Glomerular endothelial cell (primary cell): Measurements from ENCODE around the gene NKX3-2. TPM values are rescaled to one million over a fixed set of nuclear protein-coding genes. Genes with fewer than 3 reads are reported as not detected.

Experiments
- DNase-seq: peaks from one replicate; pipeline ENCODE4 v3.0.0-alpha.2; 2011; ENCODE audit warnings: low read depth, low spot score; ENCODE audit errors: extremely low read depth
- total RNA-seq: library from RNA; depleted of rRNA; stranded (reverse); fragments of >200 nt; gene quantifications from 2 replicates; pipeline ENCODE4 v1.2.3, GENCODE V29; 2015

The NKX3-2 gene
- total RNA-seq, 1 donor from 2014 or later, result not detected

DNA sequence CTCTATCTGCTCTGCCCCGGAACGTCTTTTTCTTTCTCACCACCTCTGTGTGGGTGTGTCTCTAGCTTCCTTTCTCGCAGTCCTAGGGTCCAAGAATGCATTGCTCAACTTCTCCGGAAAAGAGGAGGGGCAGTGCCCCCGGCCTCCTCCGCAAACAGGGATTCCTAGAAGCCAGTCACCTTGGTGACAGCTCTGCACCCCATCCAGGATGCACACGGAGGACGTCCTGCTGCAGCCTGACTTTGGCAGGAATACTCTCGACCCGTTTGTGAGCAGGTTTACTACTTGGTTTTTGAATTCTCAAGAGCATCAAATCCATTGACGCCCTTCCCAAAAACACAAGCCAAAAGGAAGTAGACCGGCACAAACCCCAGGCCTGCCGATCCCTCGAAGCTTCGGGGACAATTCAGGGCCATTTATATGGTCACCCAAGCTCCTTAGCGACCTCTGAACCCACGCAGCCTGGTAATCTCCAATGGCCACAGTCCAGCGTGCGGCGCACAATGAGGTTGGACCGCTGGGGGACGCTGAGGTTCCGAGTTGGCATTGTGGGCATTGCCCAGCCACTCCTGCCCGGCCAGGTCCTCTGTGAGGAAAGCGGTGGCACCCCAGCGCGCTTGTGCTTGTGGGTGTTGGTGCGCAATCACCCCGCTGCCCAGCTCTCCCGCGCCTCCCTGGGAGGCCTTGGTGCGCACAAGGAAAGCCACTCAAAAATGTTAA lies 9.8 kb downstream of the NKX3-2 start:
- no peak for DNase-seq

DNA sequence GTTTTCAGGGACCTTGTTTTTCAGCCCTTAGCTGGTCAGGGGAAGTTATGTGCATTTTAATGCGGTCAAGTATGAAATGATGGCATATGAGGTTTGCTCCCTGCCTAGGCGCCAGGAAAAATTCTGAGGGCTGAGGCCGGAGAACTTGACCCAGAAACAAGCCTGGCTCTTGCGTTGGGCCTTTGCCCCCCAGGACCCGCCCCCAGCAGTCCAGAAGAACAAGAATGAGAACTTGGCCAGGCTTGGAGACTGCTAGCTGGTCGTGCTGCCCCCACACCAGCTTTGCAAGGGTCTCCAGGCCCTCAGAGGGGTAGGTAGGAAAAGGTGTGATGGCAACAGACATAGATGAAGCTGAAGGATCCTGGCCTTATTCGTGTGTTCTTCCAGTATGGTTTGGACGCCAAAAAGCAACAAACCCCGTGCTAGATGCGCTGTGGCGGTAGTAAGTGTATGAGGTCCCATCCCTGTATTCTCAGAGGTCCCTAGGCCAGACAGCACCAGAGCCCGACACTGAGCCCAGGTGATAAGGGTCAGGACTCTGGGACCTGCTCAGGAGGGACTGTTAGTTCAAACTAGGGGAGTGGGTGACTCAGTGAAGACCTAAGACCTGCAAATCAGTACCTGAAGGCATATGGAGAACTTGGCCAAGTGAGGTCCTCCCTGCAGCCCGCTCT lies 10.5 kb downstream of the NKX3-2 start:
- no peak for DNase-seq

DNA sequence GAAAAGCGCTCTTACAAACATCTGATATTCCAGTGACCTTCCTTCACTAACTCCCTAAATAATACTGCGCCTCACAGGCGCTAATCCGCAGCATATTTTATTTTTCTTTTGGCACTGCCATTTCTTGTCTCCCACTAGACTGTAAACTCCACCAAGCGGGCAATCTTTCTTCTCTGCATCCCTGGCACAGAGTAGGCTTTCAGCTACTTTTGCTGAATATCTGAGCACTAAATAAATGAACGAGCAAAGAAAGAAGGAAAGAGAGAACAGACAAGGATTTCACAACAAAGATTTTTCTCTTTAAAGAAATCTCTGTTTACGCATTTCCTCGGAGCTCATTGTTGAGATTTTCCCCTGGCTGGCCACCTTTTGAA lies 12.7 kb downstream of the NKX3-2 start:
- no peak for DNase-seq

DNA sequence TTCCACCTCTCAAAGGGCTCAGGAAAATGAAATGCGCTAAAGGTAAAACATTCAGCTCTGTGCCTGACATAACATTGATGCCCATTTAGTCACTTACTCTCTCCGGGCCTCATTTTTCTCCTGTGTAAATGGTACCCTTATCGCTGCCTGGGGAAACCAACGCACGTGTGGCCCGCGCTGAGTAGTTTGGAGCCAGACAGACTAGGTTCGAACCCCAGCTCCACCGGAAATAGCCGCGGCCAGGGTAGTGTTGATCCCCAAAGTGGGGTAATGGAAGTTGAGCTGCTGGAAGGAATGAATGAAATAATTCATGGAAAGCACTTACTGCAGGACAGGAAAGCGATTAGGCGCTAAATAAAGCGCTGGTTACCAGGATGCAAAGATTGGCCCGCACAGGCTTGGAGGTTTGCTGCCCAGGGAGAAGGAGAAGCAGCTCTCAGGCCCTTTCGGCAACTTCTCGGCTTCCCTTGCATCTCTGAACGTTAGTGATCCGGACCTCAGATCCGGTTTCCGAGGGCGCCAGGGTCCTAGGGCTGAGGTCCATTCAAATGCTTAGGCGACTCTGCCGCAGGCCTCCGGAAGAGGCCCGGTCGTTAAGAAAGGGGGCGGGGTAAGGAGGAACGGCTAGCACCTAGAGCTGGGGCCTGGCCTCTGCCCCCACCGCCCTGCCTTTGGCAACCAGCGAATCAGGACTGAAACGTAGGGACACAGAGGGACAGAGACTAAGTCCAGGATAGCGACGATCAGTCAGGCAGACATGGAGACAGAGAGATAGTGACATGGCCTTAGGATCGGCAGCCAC lies 13.3 kb downstream of the NKX3-2 start:
- DNase-seq, result no peak

DNA sequence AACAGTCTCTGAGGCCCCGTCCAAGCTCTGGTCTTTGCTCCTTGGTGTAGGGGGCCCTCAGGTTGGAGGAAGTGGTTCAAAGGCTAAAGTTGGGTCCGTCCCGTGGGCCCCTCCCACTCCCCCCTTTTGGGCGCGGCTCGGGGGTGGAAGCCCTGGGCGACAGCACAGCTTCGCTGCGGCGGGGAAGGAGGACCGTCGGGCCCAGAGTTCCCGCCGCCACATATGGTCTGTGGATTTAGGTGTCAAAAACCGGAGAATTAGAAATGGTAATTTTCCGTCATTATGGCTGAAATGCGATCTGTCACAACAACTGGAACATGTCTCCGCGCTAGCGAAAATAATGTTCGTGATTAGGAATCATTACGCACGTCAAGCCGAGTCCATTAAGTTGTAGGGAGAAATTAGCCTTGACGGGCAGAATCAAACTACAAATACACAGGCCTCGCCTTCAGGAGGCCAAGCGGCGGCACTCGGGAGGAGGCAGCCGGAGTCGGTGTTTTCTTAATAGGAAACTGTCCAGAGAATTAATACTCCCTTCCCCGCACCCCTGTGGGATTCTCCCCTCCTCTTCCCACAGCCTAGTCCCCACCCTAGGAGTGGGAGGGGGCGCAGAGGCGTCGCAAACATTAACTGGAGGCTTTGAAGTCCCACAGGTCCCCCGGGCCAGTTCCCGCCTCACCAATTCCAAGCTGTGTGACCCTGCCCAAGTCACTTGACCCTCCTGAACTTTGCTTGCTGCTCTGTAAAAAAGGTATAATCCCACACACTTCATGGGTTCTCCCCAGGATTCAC lies 15.0 kb downstream of the NKX3-2 start:
- DNase-seq, result no peak

DNA sequence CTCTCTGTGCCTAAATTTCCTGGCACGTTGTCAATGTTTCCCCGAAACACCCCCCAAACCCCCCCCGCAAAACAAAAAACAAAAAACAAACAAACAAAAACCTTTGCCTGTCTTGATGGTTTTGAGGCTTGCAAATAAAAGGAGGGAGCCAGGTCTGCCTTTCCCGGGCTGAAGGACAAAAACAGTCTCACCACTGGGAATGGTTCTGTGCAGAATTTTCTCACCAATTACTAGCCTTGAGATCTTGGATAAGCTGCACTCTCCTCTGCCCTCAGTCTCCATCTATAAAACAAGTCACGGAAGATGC lies 15.5 kb downstream of the NKX3-2 start:
- no peak for DNase-seq

DNA sequence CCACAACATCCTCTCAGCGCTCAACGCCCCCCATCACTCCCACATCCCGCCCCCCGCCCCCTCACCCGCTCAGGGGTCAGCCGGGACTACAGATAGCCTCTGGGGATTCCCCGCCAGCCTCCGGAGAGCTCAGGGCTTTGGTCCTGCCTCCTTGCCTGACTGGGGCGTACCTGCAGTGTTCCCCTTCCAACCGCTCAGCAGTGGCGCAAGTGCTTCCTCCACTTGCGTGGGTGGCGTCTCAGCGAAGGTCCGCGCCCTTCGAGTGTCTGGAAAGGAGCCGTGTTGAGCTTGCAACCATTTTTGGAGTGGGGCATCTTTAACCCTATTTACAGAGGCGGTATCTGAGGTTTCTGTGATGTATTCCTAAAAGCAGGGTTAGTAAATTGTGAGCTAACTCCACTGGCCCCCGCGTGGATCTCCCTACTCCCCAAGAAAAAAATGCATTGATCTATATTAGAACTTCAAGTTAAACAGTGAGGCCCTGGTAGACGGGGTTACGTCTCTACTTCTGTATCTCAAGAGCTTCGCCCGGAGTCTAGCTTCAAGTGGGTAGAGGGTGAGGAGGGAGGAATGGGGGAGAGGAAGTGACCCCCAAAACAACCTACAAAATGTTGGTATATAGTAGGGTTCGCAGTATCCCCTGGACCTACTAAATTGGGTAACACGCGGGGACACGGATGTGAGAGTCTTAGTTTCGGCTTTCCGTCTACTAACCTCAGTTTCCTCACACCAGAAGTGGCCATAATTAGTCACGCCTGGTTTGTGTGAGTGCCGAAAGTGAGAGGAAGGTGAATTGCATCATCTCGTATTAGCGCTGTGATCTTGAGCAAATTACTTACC lies 16.1 kb downstream of the NKX3-2 start:
- no peak for DNase-seq

DNA sequence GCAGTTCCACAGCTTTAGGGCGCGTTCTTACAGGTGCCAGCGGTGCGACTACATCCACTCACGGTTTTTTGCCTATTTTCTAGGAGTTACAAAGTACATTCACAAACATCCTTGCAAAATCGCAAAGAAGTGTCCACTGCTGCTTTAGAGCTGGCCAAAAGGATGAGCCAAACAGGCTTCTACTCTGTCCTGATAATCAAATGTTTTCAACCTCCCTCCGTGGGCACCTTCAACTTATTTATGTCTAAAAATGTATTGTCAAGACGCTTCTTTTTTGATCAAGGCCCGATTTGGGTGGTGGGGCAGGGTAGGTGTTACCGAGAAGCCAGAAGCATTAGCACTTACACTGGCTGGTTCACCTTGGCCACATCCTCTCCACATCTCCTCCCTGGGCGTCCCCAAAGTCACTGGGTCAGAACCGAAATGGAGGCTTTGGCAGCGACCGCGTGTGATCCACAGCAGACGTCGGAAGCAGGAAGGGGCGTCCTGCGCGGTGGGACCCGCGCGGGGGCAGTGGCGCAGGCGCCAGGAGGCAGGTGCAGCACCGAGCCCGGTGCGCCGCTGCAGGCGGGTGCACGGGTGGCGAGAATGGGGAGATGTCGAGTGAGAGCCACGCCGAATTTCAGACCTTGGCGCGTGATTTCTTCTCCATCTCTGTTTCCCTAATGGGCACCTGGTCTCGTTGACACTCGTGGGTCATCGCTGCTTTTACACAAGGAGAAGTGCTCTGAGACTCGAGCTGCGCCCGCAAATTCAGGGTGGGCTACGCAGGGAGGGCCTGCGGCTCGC lies 16.9 kb downstream of the NKX3-2 start:
- DNase-seq, result no peak

DNA sequence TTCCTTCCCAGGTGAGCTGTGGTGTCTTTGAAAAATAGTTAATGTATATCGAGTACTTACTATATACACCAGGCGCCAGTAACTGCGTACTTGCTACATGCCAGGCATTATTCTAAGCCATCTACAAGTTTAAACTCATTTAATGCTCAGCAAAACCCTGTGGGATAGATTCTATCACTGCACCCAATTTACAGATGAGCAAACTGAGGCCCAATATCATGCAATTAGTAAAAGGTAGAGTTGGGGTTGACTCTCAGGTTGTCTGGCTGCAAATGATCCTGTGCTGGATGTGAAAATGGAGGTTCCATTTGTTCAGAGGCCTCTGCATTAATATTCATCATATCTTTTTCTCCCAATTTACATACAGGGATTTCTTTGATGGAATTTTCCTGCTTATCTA lies 17.6 kb downstream of the NKX3-2 start:
- no peak for DNase-seq

DNA sequence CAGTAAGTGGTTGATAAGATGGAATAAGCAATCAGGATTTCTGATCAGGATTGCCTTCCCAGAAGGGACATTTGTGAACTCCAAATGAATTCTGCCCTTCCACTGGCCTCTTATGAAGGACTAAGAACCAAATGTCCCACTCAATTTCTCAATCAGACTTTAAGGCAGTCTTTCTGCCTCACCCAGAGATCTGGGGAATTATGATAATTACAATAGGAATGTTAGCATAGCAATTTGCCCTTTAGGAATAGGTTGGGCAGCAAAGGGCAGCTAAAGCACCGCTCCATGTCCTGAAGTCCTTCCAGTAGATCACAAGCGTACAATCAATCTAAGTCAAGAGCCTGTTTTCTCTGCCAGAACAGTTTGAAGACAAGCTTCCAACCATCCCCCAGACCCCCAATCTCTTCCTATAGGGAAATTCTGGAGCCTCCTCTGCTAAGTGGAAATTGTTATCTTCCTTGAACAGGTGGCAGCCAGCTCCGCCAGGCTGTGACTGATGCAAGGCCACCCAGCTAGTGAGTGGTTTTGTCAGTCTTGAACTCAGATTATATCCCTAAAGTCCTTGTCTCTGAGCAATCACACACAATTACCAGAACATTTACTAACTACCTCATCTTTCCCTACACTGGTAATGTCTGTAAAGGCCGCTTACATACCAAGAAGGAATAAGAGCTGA lies 18.6 kb downstream of the NKX3-2 start:
- no peak for DNase-seq

DNA sequence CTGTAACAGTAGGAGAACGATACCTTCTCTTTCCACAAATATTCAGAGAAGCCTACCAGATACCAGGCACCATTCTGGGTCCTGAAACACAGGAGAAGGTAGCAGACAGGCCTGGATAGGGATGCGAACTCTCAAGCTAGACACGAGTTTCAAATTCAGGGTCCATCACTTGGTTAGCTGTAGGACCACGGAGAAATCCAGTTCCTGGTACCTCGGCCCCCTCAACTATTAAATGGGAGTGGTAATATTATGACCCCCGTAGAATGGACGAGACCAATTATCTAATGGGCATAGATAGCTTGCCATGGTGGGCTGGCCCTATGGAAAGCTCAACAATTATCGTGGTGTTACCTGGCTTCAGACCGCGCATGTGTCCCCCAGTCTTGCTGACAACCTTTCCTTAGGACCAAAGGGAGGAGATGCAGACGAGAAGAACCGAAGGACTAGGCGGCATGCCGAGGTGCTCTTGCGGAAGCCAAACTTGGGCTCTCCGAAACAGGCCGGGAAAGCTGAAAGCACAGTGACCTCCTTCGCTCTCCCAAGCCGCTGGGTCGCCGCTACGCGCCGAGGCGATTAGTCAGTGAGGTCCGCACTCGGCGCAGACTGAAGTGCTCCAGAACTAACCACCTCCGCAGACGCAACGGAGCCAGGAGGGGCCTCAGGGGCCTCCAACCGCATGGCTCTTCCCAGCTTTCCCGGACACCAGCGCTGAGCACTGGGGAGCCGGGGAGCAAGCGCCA lies 19.6 kb downstream of the NKX3-2 start:
- DNase-seq, result no peak

DNA sequence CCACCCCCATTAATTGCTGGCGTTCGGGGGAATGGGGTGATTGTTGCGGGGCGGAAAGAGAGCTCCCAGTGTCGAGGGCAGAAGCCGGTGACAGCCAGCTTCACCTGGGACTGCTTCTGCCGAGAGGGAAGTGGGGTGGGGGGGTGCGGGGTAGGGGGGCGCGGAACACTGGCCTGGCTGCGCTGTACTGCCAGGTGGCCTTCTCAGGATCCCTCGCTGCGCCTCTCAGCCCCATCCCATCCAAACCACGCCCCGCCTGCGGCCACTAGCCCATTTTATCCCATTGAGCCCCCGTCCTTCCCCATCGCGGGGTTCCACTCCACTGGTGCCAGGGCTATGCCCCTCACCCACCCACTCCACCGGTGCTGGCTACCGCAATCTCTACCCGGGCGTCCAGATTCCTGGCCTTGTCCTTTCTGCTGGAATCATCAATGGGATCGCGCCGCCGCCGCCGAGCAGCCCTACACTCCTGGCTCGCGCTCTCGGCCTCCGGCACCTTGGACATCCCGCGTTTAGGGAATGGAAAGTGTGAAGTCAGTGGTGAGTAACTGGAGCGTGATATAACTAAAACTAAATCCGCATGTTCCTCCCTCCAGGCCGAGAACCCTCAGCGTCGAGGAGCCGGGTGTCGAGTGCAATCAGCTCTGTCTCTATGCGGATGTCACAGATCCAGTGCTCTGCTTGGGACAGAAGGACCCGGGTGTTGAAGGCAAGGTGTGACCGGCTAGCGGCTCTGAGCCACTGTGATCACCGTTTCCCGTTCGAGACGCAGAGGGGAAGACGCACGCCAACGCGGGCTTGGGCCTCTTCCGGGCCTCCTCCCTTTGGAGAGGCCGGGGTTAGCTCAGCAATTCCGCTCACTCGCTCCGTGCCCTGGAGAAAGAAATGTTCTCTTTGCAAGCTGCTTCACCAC lies 20.5 kb downstream of the NKX3-2 start:
- no peak for DNase-seq

DNA sequence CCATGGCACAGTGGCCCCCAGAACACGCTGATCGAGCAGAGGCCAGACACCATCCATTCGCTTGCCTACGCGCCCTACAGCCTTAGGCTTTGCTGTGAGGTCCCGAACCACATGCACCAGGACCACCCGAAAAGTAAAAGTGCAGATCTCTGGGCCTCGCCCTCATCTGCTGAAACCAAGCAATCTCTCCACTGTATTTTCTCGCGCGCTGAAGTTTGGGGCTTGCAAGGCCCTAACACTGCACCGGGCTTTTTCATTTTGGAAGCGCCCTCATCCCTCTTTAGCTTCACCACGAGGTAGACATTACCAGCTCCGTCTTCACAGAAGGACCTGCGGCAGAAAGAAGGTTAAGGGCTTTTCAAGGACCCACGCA lies 21.2 kb downstream of the NKX3-2 start:
- no peak for DNase-seq

DNA sequence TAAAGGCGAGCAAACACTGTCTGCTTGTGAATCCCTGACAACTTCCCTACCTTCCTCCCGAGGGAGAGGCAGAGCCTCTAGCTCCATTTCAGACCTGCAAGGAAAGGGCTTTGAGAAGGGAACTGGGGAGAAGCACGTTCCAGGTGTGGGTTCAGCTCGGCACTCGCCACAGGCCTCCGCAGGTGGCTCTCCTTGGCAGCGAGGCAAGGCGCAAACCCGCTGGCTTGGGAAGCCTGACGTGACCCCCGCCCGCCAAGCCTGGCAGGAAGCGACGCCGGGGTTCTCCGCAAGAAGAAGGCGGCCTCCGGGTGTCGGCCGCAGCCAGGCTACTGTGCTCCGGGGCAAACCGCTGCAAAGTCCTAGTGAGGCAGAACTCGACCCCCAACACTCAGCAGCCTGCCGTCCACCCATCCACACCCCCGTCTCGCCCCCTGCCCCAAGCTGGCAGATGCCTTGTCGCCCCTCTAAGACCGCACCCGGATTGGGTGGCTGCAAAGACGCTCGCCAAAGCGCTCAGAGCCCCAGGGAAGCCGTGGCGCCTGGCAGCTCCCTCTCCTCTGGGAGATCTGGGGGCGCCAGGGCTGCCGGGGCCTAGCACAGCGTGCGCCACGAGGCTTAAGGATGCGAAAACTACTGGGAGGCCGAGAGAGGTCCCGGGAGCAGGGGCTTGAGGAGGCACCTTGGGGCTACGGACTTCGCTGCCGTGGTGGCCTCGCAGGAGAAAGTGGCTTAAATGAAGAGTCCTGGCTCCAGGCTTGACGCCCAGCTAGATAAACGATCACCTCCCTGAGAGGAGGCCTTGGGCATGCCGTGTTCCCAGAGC lies 21.8 kb downstream of the NKX3-2 start:
- DNase-seq, result no peak

DNA sequence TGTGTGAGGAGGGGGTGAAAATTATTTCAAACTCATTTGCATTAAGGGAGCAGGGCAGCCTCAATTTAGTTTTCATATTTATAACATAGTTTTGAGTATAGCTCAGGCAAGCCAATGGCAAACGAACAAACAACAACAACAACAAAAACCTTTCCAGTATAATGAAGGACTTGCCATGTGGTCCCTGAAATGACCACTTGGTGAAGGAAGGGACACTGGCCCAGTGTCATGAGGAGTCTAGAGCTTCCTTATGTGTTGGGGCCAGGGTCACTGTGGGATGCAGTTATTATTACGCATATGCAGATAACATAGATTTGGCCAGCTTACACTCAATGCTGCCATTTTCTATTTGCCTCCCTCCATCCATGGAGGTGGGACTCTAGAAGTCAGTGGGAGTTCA lies 23.3 kb downstream of the NKX3-2 start:
- no peak for DNase-seq

DNA sequence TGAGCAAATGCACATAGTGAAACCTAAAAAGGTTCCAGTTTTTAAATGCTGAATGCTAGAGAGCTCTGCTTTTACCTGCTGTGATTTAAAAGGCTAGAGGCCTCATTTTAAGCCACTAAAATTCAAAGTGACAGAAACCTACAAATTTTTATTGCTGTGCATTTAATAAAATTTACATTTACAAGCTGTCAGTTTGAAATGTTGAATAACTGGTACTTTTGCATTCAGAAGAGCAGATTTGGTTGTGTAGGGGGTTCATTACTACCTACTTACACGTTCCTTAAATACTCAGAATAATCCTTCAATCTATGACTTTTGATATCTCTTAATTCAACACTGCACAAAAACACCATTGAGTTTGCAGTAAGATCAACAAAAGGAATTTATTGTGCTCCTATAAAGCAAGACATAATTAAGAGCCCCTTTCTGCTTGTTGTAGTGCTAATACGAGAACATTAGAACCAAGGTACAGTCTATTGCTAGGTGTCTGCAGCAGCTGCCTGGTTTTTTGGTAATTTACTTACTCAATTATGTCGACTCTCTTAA lies 27.9 kb downstream of the NKX3-2 start:
- no peak for DNase-seq
